ENCODE measurements around the gene INTS2.

Gene INTS2

GRCh38 chr17:61846761-61847375, 80.9 kb downstream of the INTS2 start:
- Histone ChIP-seq H3K27ac (ENCODE audit: low read length) (no peak overlapping the region), H3K36me3 (ENCODE audit: control insufficient read depth, low read depth, low read length) (peaks cover 27% of the 10 kb centered on the region), H3K9me3 (ENCODE audit: control insufficient read depth, low read depth, low read length) (no peaks in the 10 kb centered on the region), H3K9ac (ENCODE audit: low read length) (no peak overlapping the region), H3K27me3 (ENCODE audit: control insufficient read depth, insufficient read depth, low read length) (no peaks in the 10 kb centered on the region), H3K4me3 (ENCODE audit: low read length) (no peak overlapping the region), H3K4me1 (ENCODE audit: control insufficient read depth, low read depth, low read length) (no peaks in the 10 kb centered on the region)

- Histone ChIP-seq H3K9ac (ENCODE audit: low read length) (no peak overlapping the region), H3K36me3 (ENCODE audit: control insufficient read depth, low read depth, low read length) (peaks cover 27% of the 10 kb centered on the region), H3K4me1 (ENCODE audit: control insufficient read depth, low read depth, low read length) (no peaks in the 10 kb centered on the region), H3K27ac (ENCODE audit: low read length) (no peak overlapping the region), H3K9me3 (ENCODE audit: control insufficient read depth, low read depth, low read length) (no peaks in the 10 kb centered on the region), H3K4me3 (ENCODE audit: low read length) (no peak overlapping the region), H3K27me3 (ENCODE audit: control insufficient read depth, insufficient read depth, low read length) (no peaks in the 10 kb centered on the region)
Observed at GRCh38 chr17:61846088-61846487, 81.7 kb downstream of the INTS2 start.

- no peaks in the 10 kb centered on the region for H3K27me3 ChIP-seq (ENCODE audit: control insufficient read depth, insufficient read depth, low read length)
Observed at GRCh38 chr17:61843435-61843834, 84.3 kb downstream of the INTS2 start.

GRCh38 chr17:61842899-61843298, 84.9 kb downstream of the INTS2 start:
- Histone ChIP-seq H3K27ac (ENCODE audit: low read length) (no peak overlapping the region), H3K4me3 (ENCODE audit: low read length) (no peak overlapping the region), H3K36me3 (ENCODE audit: control insufficient read depth, low read depth, low read length) (peaks cover 24% of the 10 kb centered on the region), H3K9me3 (ENCODE audit: control insufficient read depth, low read depth, low read length) (no peaks in the 10 kb centered on the region), H3K27me3 (ENCODE audit: control insufficient read depth, insufficient read depth, low read length) (no peaks in the 10 kb centered on the region), H3K9ac (ENCODE audit: low read length) (no peak overlapping the region), H3K4me1 (ENCODE audit: control insufficient read depth, low read depth, low read length) (no peaks in the 10 kb centered on the region)

More at GRCh38 chr17:61843435-61843834, 84.3 kb downstream of the INTS2 start:
- Histone ChIP-seq H3K4me1 (ENCODE audit: control insufficient read depth, low read depth, low read length) (no peaks in the 10 kb centered on the region), H3K36me3 (ENCODE audit: control insufficient read depth, low read depth, low read length) (peaks cover 24% of the 10 kb centered on the region), H3K9me3 (ENCODE audit: control insufficient read depth, low read depth, low read length) (no peaks in the 10 kb centered on the region), H3K9ac (ENCODE audit: low read length) (no peak overlapping the region), H3K27ac (ENCODE audit: low read length) (no peak overlapping the region), H3K4me3 (ENCODE audit: low read length) (no peak overlapping the region)

- H3K4me3 ChIP-seq (ENCODE audit: low read length) = no peak overlapping the region
- no peaks in the 10 kb centered on the region for H3K4me1 ChIP-seq (ENCODE audit: control insufficient read depth, low read depth, low read length)
- no peak overlapping the region for H3K9ac ChIP-seq (ENCODE audit: low read length)
- peaks cover 10% of the 10 kb centered on the region for H3K36me3 ChIP-seq (ENCODE audit: control insufficient read depth, low read depth, low read length)
- no peak overlapping the region for H3K27ac ChIP-seq (ENCODE audit: low read length)
- no peaks in the 10 kb centered on the region for H3K9me3 ChIP-seq (ENCODE audit: control insufficient read depth, low read depth, low read length)
- no peaks in the 10 kb centered on the region for H3K27me3 ChIP-seq (ENCODE audit: control insufficient read depth, insufficient read depth, low read length)
Observed at GRCh38 chr17:61839300-61839786, 88.4 kb downstream of the INTS2 start.

GRCh38 chr17:61837175-61838051, 90.4 kb downstream of the INTS2 start:
- no peak overlapping the region for H3K27ac ChIP-seq (ENCODE audit: low read length)
- no peaks in the 10 kb centered on the region for H3K27me3 ChIP-seq (ENCODE audit: control insufficient read depth, insufficient read depth, low read length)
- H3K36me3 ChIP-seq (ENCODE audit: control insufficient read depth, low read depth, low read length) = peaks cover 14% of the 10 kb centered on the region
- H3K4me3 ChIP-seq (ENCODE audit: low read length) = no peak overlapping the region
- no peaks in the 10 kb centered on the region for H3K9me3 ChIP-seq (ENCODE audit: control insufficient read depth, low read depth, low read length)
- H3K9ac ChIP-seq (ENCODE audit: low read length) = no peak overlapping the region
- no peaks in the 10 kb centered on the region for H3K4me1 ChIP-seq (ENCODE audit: control insufficient read depth, low read depth, low read length)

- Histone ChIP-seq H3K4me3 (ENCODE audit: low read length) (no peak overlapping the region), H3K4me1 (ENCODE audit: control insufficient read depth, low read depth, low read length) (no peaks in the 10 kb centered on the region), H3K27ac (ENCODE audit: low read length) (no peak overlapping the region), H3K36me3 (ENCODE audit: control insufficient read depth, low read depth, low read length) (peaks cover 13% of the 10 kb centered on the region), H3K27me3 (ENCODE audit: control insufficient read depth, insufficient read depth, low read length) (no peaks in the 10 kb centered on the region), H3K9ac (ENCODE audit: low read length) (no peak overlapping the region), H3K9me3 (ENCODE audit: control insufficient read depth, low read depth, low read length) (no peaks in the 10 kb centered on the region)
Observed at GRCh38 chr17:61836266-61837174, 91.3 kb downstream of the INTS2 start.

GRCh38 chr17:61835606-61836005, 92.2 kb downstream of the INTS2 start:
- no peak overlapping the region for H3K27ac ChIP-seq (ENCODE audit: low read length)
- H3K27me3 ChIP-seq (ENCODE audit: control insufficient read depth, insufficient read depth, low read length) = no peaks in the 10 kb centered on the region
- H3K9ac ChIP-seq (ENCODE audit: low read length) = no peak overlapping the region
- H3K4me3 ChIP-seq (ENCODE audit: low read length) = no peak overlapping the region
- H3K36me3 ChIP-seq (ENCODE audit: control insufficient read depth, low read depth, low read length) = peaks cover 10% of the 10 kb centered on the region
- H3K9me3 ChIP-seq (ENCODE audit: control insufficient read depth, low read depth, low read length) = no peaks in the 10 kb centered on the region
- no peaks in the 10 kb centered on the region for H3K4me1 ChIP-seq (ENCODE audit: control insufficient read depth, low read depth, low read length)

GRCh38 chr17:61834610-61835009, 93.2 kb downstream of the INTS2 start:
- no peak overlapping the region for H3K27ac ChIP-seq (ENCODE audit: low read length)
- no peak overlapping the region for H3K9ac ChIP-seq (ENCODE audit: low read length)
- no peaks in the 10 kb centered on the region for H3K27me3 ChIP-seq (ENCODE audit: control insufficient read depth, insufficient read depth, low read length)
- H3K4me3 ChIP-seq (ENCODE audit: low read length) = no peak overlapping the region
- no peaks in the 10 kb centered on the region for H3K9me3 ChIP-seq (ENCODE audit: control insufficient read depth, low read depth, low read length)
- H3K36me3 ChIP-seq (ENCODE audit: control insufficient read depth, low read depth, low read length) = peaks cover 10% of the 10 kb centered on the region
- no peaks in the 10 kb centered on the region for H3K4me1 ChIP-seq (ENCODE audit: control insufficient read depth, low read depth, low read length)

- H3K4me1 ChIP-seq (ENCODE audit: control insufficient read depth, low read depth, low read length) = no peaks in the 10 kb centered on the region
- no peak overlapping the region for H3K4me3 ChIP-seq (ENCODE audit: low read length)
- peaks cover 10% of the 10 kb centered on the region for H3K36me3 ChIP-seq (ENCODE audit: control insufficient read depth, low read depth, low read length)
- H3K9ac ChIP-seq (ENCODE audit: low read length) = no peak overlapping the region
- no peaks in the 10 kb centered on the region for H3K27me3 ChIP-seq (ENCODE audit: control insufficient read depth, insufficient read depth, low read length)
- peaks cover 3% of the 10 kb centered on the region for H3K9me3 ChIP-seq (ENCODE audit: control insufficient read depth, low read depth, low read length)
- H3K27ac ChIP-seq (ENCODE audit: low read length) = no peak overlapping the region
Observed at GRCh38 chr17:61833536-61834193, 94.1 kb downstream of the INTS2 start.

- Histone ChIP-seq H3K9me3 (ENCODE audit: control insufficient read depth, low read depth, low read length) (peaks cover 4% of the 10 kb centered on the region), H3K4me1 (ENCODE audit: control insufficient read depth, low read depth, low read length) (no peaks in the 10 kb centered on the region), H3K9ac (ENCODE audit: low read length) (no peak overlapping the region), H3K27me3 (ENCODE audit: control insufficient read depth, insufficient read depth, low read length) (no peaks in the 10 kb centered on the region), H3K27ac (ENCODE audit: low read length) (no peak overlapping the region), H3K4me3 (ENCODE audit: low read length) (no peak overlapping the region), H3K36me3 (ENCODE audit: control insufficient read depth, low read depth, low read length) (peaks cover 10% of the 10 kb centered on the region)
Observed at GRCh38 chr17:61832463-61832862, 95.3 kb downstream of the INTS2 start.

Measured in iPS-18a (cell line).